ENCODE data around the gene ZC3H6. TPM values are rescaled to one million over a fixed set of nuclear protein-coding genes. Genes with fewer than 3 reads are reported as not detected.

Gene ZC3H6
- total RNA-seq, 1 donor, result 3.0 TPM

GRCh38 chr2:112251271-112251670 lies 24.1 kb upstream of the ZC3H6 start:
- peak; percentile 7 for DNase-seq (ENCODE audit: low read depth)
- no peak overlapping the region for H3K4me3 ChIP-seq (ENCODE audit: low read depth, low read length)
- no peak for TF ChIP-seq CTCF (IDR thresholded peaks at IDR 0.05; ENCODE audit: insufficient read depth, low read depth, low read length)

DNA sequence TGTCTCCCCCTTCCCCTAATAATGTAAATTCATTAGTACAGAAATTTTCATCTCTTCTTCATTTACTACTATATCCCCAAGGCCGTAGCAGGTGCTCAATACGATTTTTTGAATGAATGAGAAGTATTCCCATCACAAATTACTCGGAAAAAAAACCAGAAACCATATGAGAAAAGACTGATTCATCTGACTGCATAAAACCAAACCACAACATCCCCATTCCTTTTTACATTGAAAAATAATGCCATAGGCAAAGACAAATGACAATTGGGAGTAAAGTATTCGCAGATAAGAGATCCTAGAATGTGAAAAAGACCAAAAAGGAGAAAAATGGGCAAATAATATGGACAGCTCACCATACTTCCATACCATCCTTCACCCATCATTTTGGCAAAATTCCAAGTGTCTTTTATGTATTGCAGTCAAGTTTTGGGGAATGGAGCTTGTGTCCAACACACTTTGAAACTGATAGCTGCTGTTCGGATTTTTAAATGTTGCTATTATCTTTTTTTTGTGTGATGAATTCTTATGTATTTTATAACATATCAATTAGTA lies 22.1 kb upstream of the ZC3H6 start:
- no peak for TF ChIP-seq CTCF (IDR thresholded peaks at IDR 0.05; ENCODE audit: insufficient read depth, low read depth, low read length)
- DNase-seq (ENCODE audit: low read depth), result no peak
- H3K4me3 ChIP-seq (ENCODE audit: low read depth, low read length), result no peak overlapping the region

GRCh38 chr2:112254466-112255240 lies 20.7 kb upstream of the ZC3H6 start, which contains the start of gene ZC3H8:
Gene ZC3H8 (minus strand): TSS chr2:112255042. CDS start chr2:112254981, 61 bp downstream.
- TF ChIP-seq CTCF (IDR thresholded peaks at IDR 0.05; ENCODE audit: insufficient read depth, low read depth, low read length), result no peak
- peak within 1 kb of the TSS; percentile 88 for H3K4me3 ChIP-seq (ENCODE audit: low read depth, low read length)
- DNase-seq (ENCODE audit: low read depth), result peak; percentile 84

DNA sequence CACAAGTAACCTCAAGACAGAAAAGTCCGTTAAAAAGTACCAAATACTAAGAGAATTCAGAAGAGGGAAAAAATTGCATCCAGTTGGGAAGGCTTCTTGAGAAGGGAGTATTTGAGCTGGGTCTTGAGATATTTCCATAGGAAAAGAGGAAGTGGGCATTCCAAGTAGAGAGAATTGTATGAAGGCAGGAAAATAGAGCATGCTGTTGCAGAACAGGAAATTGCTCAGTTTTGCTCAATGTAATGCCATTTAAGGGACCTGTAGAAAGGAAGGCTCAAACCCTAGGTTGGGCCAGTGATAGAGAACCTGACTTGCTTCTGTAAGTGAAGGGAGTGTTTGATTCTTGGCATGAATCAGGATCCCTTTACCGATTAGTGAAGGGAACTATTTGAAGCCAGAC lies 19.5 kb upstream of the ZC3H6 start:
- no peak overlapping the region for H3K4me3 ChIP-seq (ENCODE audit: low read depth, low read length)
- no peak for TF ChIP-seq CTCF (IDR thresholded peaks at IDR 0.05; ENCODE audit: insufficient read depth, low read depth, low read length)
- DNase-seq (ENCODE audit: low read depth), result no peak

GRCh38 chr2:112256654-112257053 lies 18.7 kb upstream of the ZC3H6 start:
- no peak overlapping the region for H3K4me3 ChIP-seq (ENCODE audit: low read depth, low read length)
- no peak for DNase-seq (ENCODE audit: low read depth)
- no peak for TF ChIP-seq CTCF (IDR thresholded peaks at IDR 0.05; ENCODE audit: insufficient read depth, low read depth, low read length)

GRCh38 chr2:112257575-112257974 lies 17.8 kb upstream of the ZC3H6 start:
- no peak overlapping the region for H3K4me3 ChIP-seq (ENCODE audit: low read depth, low read length)
- no peak for DNase-seq (ENCODE audit: low read depth)
- TF ChIP-seq CTCF (IDR thresholded peaks at IDR 0.05; ENCODE audit: insufficient read depth, low read depth, low read length), result no peak
